Common myeloid progenitor, CD34-positive (primary cell): ENCODE measurements around the gene TMEM114.

Experiments used
- CTCF ChIA-PET: fragments of 350-600 bp; sonication (Branson Sonifier 250); formaldehyde crosslinking; loops from one replicate; lab custom pipeline; 2021; ENCODE audit warnings: antibody characterized with exemption; lab: Charles Lee
- POLR2A ChIA-PET: fragments of 350-600 bp; sonication (Branson Sonifier 250); formaldehyde crosslinking; loops from one replicate; lab custom pipeline; 2021; ENCODE audit warnings: antibody characterized with exemption; lab: Charles Lee
- DNase-seq, 3 donors: peaks; one replicate each; pipeline versions ENCODE4 v3.0.0 to v3.0.0-alpha.2; 2013
- H3K27ac ChIP-seq, 2 experiments: 1 replicate in 1 of 2; 2 replicates in 1 of 2; pipeline ENCODE4 v1.7.0; 2013; ENCODE audit warnings: inconsistent platforms in 2 of 2, low read length in 2 of 2, mild to moderate bottlenecking in 2 of 2, low read depth in 1 of 2, moderate library complexity in 1 of 2; ENCODE audit not compliant: severe bottlenecking in 2 of 2, insufficient read depth in 1 of 2, poor library complexity in 1 of 2
- H3K27me3 ChIP-seq, 5 experiments: replicated peaks in 2 of 5; 1 replicate in 3 of 5; 2 replicates in 2 of 5; pipeline versions ENCODE4 v1.6.1 to v1.7.0; 2013; ENCODE audit warnings: low read length in 4 of 5, mild to moderate bottlenecking in 2 of 5, moderate library complexity in 2 of 5, inconsistent platforms in 1 of 5; ENCODE audit not compliant: insufficient read depth in 5 of 5, control insufficient read depth in 4 of 5
- H3K36me3 ChIP-seq, 4 experiments: 1 replicate in 2 of 4; 2 replicates in 2 of 4; pipeline versions ENCODE4 v1.6.1 to v1.7.0; 2013; ENCODE audit warnings: low read length in 3 of 4, control low read depth in 1 of 4, mild to moderate bottlenecking in 1 of 4; ENCODE audit not compliant: control insufficient read depth in 4 of 4, insufficient read depth in 4 of 4
- H3K4me1 ChIP-seq, 4 experiments: 1 replicate in 3 of 4; 2 replicates in 1 of 4; pipeline versions ENCODE4 v1.6.1 to v1.7.1; 2013; ENCODE audit warnings: low read length in 3 of 4, mild to moderate bottlenecking in 3 of 4, control low read depth in 1 of 4, inconsistent platforms in 1 of 4, moderate library complexity in 1 of 4; ENCODE audit not compliant: control insufficient read depth in 4 of 4, insufficient read depth in 4 of 4; ENCODE audit errors: control extremely low read depth in 1 of 4
- H3K4me3 ChIP-seq, 7 experiments: 1 replicate in 4 of 7; 2 replicates in 3 of 7; pipeline versions ENCODE4 v1.5.1 to v1.7.0; 2013; ENCODE audit warnings: mild to moderate bottlenecking in 7 of 7, low read length in 6 of 7, moderate library complexity in 6 of 7, inconsistent platforms in 2 of 7, low read depth in 2 of 7, control low read depth in 1 of 7; ENCODE audit not compliant: insufficient read depth in 4 of 7, control insufficient read depth in 1 of 7; ENCODE audit errors: extremely low read depth in 1 of 7
- H3K9me3 ChIP-seq, 5 experiments: 1 replicate in 4 of 5; 2 replicates in 1 of 5; pipeline versions ENCODE4 v1.6.1 to v1.7.1; 2013; ENCODE audit warnings: low read length in 4 of 5, mild to moderate bottlenecking in 2 of 5, inconsistent platforms in 1 of 5, low read depth in 1 of 5, moderate library complexity in 1 of 5; ENCODE audit not compliant: control insufficient read depth in 4 of 5, insufficient read depth in 2 of 5; ENCODE audit errors: control extremely low read depth in 1 of 5
- WGBS: methylation state at CpG from one replicate; pipeline ENCODE4 v1.1.5; 2013; ENCODE audit not compliant: insufficient coverage; 5-methylcytosine and 5-hydroxymethylcytosine counted together

The TMEM114 gene

DNA sequence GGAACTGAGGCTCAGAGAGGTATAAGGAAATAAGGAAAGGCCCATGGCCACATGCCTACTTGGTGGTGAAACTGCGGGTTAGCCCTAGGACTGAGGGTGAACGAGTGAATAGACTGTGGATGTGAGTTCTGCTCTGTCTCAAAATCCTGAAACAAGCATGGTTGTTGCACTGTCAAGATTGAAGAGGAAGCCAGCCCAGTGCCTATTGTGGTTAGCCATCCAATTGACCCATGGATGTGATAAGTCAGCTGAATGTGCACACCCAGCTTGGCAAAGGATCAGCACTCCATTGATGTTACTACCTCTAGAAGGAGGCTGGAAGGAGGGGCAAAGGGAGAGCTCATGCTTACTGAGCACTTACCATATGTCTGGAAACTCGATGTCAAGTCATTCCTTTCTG lies 4.5 kb downstream of the TMEM114 start:
- ChIA-PET POLR2A (no interaction called here), CTCF (interaction anchor here (0.6 to 1.7 kb wide), 4 partner anchors 14 to 1859 kb away, joined by 3 to 8 read pairs (median 4); no protein-coding TSS in a partner anchor)
- H3K36me3 ChIP-seq: no peaks in the 10 kb centered on the region
- peaks cover 0 to 20% (median 14%) of the 10 kb centered on the region in 4 experiments for H3K4me1 ChIP-seq
- peaks cover 20 to 49% (median 28%) of the 10 kb centered on the region in 5 experiments for H3K27me3 ChIP-seq
- 93% methylated on average over 3 of the region's 3 CpGs for WGBS
- DNase-seq: no peak
- no peak overlapping the region for H3K4me3 ChIP-seq
- H3K27ac ChIP-seq: no peak overlapping the region
- peaks cover 0 to 3% (median 1%) of the 10 kb centered on the region in 5 experiments for H3K9me3 ChIP-seq

DNA sequence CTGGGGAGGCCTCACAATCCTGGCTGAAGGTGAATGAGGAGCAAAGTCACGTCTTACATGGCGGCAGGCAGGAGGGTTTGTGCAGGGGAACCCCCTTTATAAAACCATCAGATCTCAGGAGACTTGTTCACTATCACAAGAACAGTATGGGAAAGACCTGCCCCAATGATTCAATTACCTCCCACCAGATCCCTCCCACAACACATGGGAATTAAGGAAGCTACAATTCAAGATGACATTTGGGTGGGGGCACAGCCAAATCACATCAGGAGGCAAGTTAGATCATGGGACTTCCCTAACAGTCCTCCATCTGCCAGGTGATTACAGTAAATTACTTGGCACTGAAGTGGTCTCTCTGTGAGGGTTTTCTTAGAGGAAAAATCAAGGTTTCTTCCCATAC lies 5.3 kb downstream of the TMEM114 start:
- ChIA-PET CTCF (interaction anchor here (1.5 kb wide), 1 partner anchor 13 kb away, joined by 8 read pairs; no protein-coding TSS in a partner anchor), POLR2A (no interaction called here)
- peaks cover 0 to 19% (median 13%) of the 10 kb centered on the region in 4 experiments for H3K4me1 ChIP-seq
- peaks cover 20 to 41% (median 21%) of the 10 kb centered on the region in 5 experiments for H3K27me3 ChIP-seq
- no CpG with 5 or more reads among the region's 2 CpGs for WGBS
- H3K4me3 ChIP-seq: no peak overlapping the region
- no peaks in the 10 kb centered on the region for H3K36me3 ChIP-seq
- H3K9me3 ChIP-seq: no peaks in the 10 kb centered on the region
- DNase-seq: no peak
- no peak overlapping the region for H3K27ac ChIP-seq

DNA sequence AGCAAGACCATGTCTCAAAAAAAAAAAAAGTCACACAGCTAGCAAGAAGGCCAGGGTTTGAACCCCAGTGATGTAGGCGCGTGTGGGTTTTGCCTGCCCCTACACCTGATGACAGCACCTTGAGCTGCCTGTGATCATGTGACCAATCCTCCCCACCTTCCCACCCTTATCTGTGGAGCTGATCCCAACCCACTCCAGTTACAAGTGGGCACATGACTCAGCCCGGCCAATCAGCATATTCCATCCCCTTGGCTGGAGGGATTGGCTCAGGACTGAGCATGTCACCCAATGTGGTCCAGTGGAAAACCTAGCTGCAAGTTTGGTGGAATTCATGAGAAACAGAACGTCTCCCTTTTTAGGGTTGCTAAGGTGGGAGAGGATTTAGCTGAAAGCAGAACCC lies 6.6 kb downstream of the TMEM114 start:
- Histone ChIP-seq H3K36me3 (no peaks in the 10 kb centered on the region), H3K27ac (no peak overlapping the region), H3K9me3 (no peaks in the 10 kb centered on the region), H3K4me3 (no peak overlapping the region), H3K4me1 (peaks cover 0 to 8% (median 7%) of the 10 kb centered on the region in 4 experiments), H3K27me3 (peaks cover 13 to 28% (median 19%) of the 10 kb centered on the region in 5 experiments)
- ChIA-PET CTCF (interaction anchor here (0.8 to 3.2 kb wide), 5 partner anchors 11 to 73 kb away, joined by 3 to 11 read pairs (median 3); no protein-coding TSS in a partner anchor), POLR2A (no interaction called here)
- WGBS: 88% methylated on average over 3 of the region's 4 CpGs
- no peak for DNase-seq

DNA sequence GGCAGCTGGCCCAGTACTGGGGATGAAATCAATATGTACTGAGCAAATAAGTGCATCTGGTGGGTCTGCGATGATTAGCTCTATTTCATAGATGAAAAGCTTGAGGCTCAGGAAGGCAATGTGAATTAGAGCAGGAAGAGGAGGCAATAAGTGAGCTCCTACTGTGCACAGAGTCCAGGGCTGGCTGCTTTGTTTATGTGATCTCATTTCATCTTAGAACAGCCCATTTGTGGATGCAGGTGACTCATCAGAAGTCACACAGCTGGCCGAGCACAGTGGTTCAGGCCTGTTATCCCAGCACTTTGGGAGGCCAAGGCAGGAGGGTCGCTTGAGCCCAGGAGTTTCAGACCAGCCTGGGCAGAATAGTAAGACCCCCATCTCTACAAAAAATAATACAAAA lies 7.1 kb downstream of the TMEM114 start:
- POLR2A ChIA-PET: no interaction called here
- H3K27ac ChIP-seq: no peak overlapping the region
- no peaks in the 10 kb centered on the region for H3K36me3 ChIP-seq
- no peak overlapping the region for H3K4me3 ChIP-seq
- CTCF ChIA-PET: interaction anchor here (0.8 to 3.2 kb wide), 6 partner anchors 10 to 73 kb away, joined by 3 to 11 read pairs (median 3); no protein-coding TSS in a partner anchor
- WGBS: no CpG with 5 or more reads among the region's 3 CpGs
- no peak for DNase-seq
- no peaks in the 10 kb centered on the region for H3K9me3 ChIP-seq
- peaks cover 0 to 8% (median 7%) of the 10 kb centered on the region in 4 experiments for H3K4me1 ChIP-seq
- H3K27me3 ChIP-seq: peaks cover 8 to 22% (median 14%) of the 10 kb centered on the region in 5 experiments

DNA sequence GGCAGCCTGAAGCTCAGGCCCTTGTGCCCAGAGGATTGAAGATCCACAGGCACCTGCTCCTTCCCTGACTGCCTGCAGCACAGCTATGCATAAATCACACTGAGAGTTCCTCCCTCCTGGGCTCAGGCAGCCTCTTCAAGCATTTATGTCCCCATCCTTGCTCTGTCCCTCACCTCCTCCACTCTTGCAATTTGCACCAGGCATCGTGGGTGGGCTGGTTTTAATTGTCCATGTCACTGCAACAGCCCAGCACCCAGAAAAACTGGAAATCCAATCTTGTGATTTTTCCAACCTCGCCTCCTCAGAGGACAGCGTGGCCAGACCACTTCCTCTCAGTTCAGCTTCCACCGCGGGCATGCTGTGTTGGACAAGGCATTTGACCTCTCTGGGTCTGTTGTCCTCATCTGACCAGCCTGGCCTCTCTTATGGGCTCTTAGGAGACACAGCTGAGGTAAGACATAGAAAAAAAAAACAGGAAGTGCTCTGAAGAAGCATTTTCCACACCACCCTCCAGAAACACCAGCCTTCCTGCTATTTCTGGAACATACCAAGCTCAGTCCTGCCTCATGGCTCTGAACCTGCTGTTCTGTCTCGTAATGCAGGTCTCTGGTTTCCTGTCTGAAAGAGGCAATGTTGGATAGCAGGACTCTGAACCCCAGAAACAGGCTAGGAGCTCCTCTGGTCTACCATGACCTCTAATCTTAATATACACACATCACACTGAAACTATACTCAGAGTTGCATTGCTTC lies 8.3 kb downstream of the TMEM114 start:
- Histone ChIP-seq H3K27me3 (peaks cover 0 to 10% (median 4%) of the 10 kb centered on the region in 5 experiments), H3K9me3 (no peaks in the 10 kb centered on the region), H3K27ac (no peak overlapping the region), H3K36me3 (no peaks in the 10 kb centered on the region), H3K4me3 (no peak overlapping the region), H3K4me1 (peaks cover 0 to 8% (median 7%) of the 10 kb centered on the region in 4 experiments)
- POLR2A ChIA-PET: interaction anchor here (0.6 kb wide), 1 partner anchor 92 kb away, joined by 3 read pairs; no protein-coding TSS in a partner anchor
- 10% methylated on average over 3 of the region's 6 CpGs for WGBS
- peak in 2 of 3 donors; percentile 37 to 54 for DNase-seq
- CTCF ChIA-PET: interaction anchor here (0.7 to 3.2 kb wide), 5 partner anchors 9 to 32 kb away, joined by 3 to 11 read pairs (median 3); no protein-coding TSS in a partner anchor

DNA sequence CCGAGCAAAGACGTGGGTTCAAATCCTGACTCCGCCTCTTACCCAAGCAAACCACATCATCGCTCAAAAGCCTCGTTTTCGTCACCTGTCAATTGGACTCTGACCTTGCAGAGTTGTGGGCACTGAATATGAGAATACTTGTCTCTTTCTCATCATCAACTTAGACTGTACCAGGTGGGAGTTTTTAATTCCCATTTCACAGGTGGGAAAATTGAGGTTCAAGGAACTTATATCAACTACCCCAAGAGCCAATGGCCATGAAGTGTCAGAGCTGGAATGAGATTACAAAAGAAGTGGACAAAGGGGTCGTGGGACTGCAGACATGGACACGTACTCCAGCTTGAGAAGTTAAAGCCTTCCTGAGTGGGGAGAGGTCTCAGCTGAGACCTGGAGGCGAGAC lies 10.8 kb downstream of the TMEM114 start:
- 90% methylated on average over 4 of the region's 9 CpGs for WGBS
- H3K4me3 ChIP-seq: no peak overlapping the region
- peaks cover 0 to 4% (median 2%) of the 10 kb centered on the region in 5 experiments for H3K27me3 ChIP-seq
- H3K27ac ChIP-seq: no peak overlapping the region
- no peak for DNase-seq
- CTCF ChIA-PET: interaction anchor here (0.9 kb wide), 1 partner anchor 10 kb away, joined by 3 read pairs; no protein-coding TSS in a partner anchor
- H3K4me1 ChIP-seq: peaks cover 0 to 8% (median 7%) of the 10 kb centered on the region in 4 experiments
- no peaks in the 10 kb centered on the region for H3K9me3 ChIP-seq
- POLR2A ChIA-PET: no interaction called here
- H3K36me3 ChIP-seq: no peaks in the 10 kb centered on the region
